Keratinocyte (primary cell): ENCODE data around the gene CX3CR1.

Source experiments
- EZH2 ChIP-seq: IDR thresholded peaks from one replicate; pipeline ENCODE4 v1.6.1; 2012; ENCODE audit warnings: inconsistent platforms, mild to moderate bottlenecking, low read length, moderate library complexity
- TF ChIP-seq, protein P1 (sequence below), 3 experiments: IDR thresholded peaks in 1 of 3; conservative IDR thresholded peaks in 1 of 3; optimal IDR thresholded peaks in 1 of 3; 2 replicates in 2 of 3; 3 replicates in 1 of 3; pipeline versions ENCODE3 to v1.5.1; 2011; ENCODE audit warnings: low read length in 3 of 3, mild to moderate bottlenecking in 3 of 3, moderate library complexity in 2 of 3, control low read depth in 1 of 3, inconsistent platforms in 1 of 3; ENCODE audit not compliant: insufficient read depth in 2 of 3; ENCODE audit errors: extremely low read depth in 1 of 3

DNA sequence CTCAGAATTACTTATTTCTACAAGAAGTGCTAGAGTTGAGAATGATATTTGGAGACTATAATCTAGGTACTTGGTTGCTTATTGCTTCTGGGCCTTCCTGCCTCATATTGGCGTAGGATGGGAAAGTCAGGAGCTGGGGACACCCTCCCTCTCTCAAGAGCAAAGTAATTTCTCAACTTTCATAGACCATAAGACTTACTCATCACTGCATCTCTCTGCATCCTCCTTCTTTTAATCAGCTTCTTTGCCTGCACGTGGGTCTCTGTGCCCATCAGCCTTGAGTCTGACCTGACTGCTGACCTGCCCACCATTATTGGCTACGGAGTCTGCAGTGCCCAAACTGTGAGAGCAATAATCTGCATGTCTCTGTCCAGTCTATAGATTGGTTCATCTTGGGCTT is 60.1 kb downstream of the CX3CR1 start:
- TF ChIP-seq, protein P1, sequence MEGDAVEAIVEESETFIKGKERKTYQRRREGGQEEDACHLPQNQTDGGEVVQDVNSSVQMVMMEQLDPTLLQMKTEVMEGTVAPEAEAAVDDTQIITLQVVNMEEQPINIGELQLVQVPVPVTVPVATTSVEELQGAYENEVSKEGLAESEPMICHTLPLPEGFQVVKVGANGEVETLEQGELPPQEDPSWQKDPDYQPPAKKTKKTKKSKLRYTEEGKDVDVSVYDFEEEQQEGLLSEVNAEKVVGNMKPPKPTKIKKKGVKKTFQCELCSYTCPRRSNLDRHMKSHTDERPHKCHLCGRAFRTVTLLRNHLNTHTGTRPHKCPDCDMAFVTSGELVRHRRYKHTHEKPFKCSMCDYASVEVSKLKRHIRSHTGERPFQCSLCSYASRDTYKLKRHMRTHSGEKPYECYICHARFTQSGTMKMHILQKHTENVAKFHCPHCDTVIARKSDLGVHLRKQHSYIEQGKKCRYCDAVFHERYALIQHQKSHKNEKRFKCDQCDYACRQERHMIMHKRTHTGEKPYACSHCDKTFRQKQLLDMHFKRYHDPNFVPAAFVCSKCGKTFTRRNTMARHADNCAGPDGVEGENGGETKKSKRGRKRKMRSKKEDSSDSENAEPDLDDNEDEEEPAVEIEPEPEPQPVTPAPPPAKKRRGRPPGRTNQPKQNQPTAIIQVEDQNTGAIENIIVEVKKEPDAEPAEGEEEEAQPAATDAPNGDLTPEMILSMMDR (optimal IDR thresholded peaks at IDR 0.05 in 1 of 3, IDR thresholded peaks at IDR 0.05 in 1 of 3, conservative IDR thresholded peaks at IDR 0.05 in 1 of 3; ENCODE audit: extremely low read depth in 1 of 3, insufficient read depth in 2 of 3, low read length in 3 of 3) = no peak
- TF ChIP-seq EZH2 = no peak
